A549 treated with CORT108297 at 1 μM for 4 hours (cell line): ENCODE results near the gene PTGER1. TPM values are rescaled to one million over a fixed set of nuclear protein-coding genes. Genes with fewer than 3 reads are reported as not detected.

ENCODE experiments used
- total RNA-seq: library from RNA; stranded (reverse); fragments of 200-300 nt; extraction: Qiagen RNA extraction; gene quantifications from 5 replicates; pipeline ENCODE4 v1.2.3, GENCODE V29; 2022

Gene PTGER1
- 0.10 to 0.15 TPM (median 0.13 TPM) in 3 of 5 replicates, not detected in the others for total RNA-seq

GRCh38 chr19:14475251-14476073 is at the start of gene PTGER1:
Gene PTGER1, minus strand, starts transcription at chr19:14475354. Its CDS starts 1,034 bp downstream, at chr19:14474320.

GRCh38 chr19:14517840-14518505 is 42.8 kb upstream of the PTGER1 start, which contains the start of gene DNAJB1:
Gene DNAJB1, minus strand, starts transcription at chr19:14518397. Its CDS starts 48 bp downstream, at chr19:14518349.

GRCh38 chr19:14496029-14496833 is 21.1 kb upstream of the PTGER1 start, which contains the start of gene GIPC1:
Gene GIPC1, minus strand, starts transcription at chr19:14496127. Its CDS starts 13,151 bp downstream, at chr19:14482976.

GRCh38 chr19:14432791-14433553 is 42.2 kb downstream of the PTGER1 start, which contains the start of gene PKN1:
Gene PKN1, plus strand, starts transcription at chr19:14433306. Its CDS starts 216 bp downstream, at chr19:14433522.

Other genes with a start within 250 kb of the PTGER1 start
- 66.8 to 89.7 TPM (median 83.5 TPM) in 5 replicates for gene ADGRE5, start 93.9 kb downstream of the PTGER1 start, total RNA-seq
- gene DDX39A, start 56.0 kb downstream of the PTGER1 start, total RNA-seq, result 120 to 141 TPM (median 130 TPM) in 5 replicates
- gene PKN1, start 42.0 kb downstream of the PTGER1 start, total RNA-seq, result 61.3 to 74.4 TPM (median 72.2 TPM) in 5 replicates
- 81.2 to 135 TPM (median 130 TPM) in 5 replicates for gene GIPC1, start 20.8 kb upstream of the PTGER1 start, total RNA-seq
- 159 to 187 TPM (median 172 TPM) in 5 replicates for gene DNAJB1, start 43.0 kb upstream of the PTGER1 start, total RNA-seq
- gene TECR, start 54.2 kb upstream of the PTGER1 start, total RNA-seq, result 145 to 197 TPM (median 189 TPM) in 5 replicates
- 158 to 214 TPM (median 202 TPM) in 5 replicates for gene NDUFB7, start 96.7 kb upstream of the PTGER1 start, total RNA-seq
- 0.09 TPM in 1 of 5 replicates, not detected in the others for gene CLEC17A, start 107.7 kb upstream of the PTGER1 start, total RNA-seq
- not detected in 5 replicates for gene ADGRE3, start 199.5 kb upstream of the PTGER1 start, total RNA-seq
- gene ZNF333, start 214.7 kb upstream of the PTGER1 start, total RNA-seq, result 2.3 to 3.8 TPM (median 3.0 TPM) in 5 replicates